Activated T-cell treated with anti-CD3 and anti-CD28 coated beads, Interleukin-2, amount 50 U/mL, for 72 hours (primary cell): ENCODE measurements around the gene PDGFB. TPM values are rescaled to one million over a fixed set of nuclear protein-coding genes. Genes with fewer than 3 reads are reported as not detected.
A peak's percentile ranks its signal among the peaks of the same experiment; 100 is the strongest.

ENCODE experiments used
- ATAC-seq, 2 donors: fragments of 150-1000 bp; cut with Tn5 transposase; replicated peaks in 1 of 2; 2 replicates each; pipeline ENCODE4 v1.10.0; 2021; ENCODE audit warnings: moderate library complexity in 2 of 2, mild to moderate bottlenecking in 1 of 2
- DNase-seq, 2 donors: peaks; one replicate each; pipeline ENCODE4 v3.0.0; 2021 to 2022; ENCODE audit warnings: mixed read lengths in 1 of 2
- H3K27ac Mint-ChIP-seq: one replicate; pipeline ENCODE4 v1.8.0; 2022; ENCODE audit warnings: mild to moderate bottlenecking, moderate library complexity, mixed read lengths
- H3K27me3 Mint-ChIP-seq: one replicate; pipeline ENCODE4 v1.8.0; 2022; ENCODE audit warnings: low read depth, mixed read lengths
- H3K36me3 Mint-ChIP-seq, 2 donors: one replicate each; pipeline ENCODE4 v1.8.0; 2022; ENCODE audit warnings: mixed read lengths in 2 of 2, mild to moderate bottlenecking in 1 of 2; ENCODE audit not compliant: insufficient read depth in 2 of 2
- H3K4me1 Mint-ChIP-seq: one replicate; pipeline ENCODE4 v1.8.0; 2022; ENCODE audit warnings: low read depth, mixed read lengths
- H3K4me3 Mint-ChIP-seq, 2 donors: one replicate each; pipeline ENCODE4 v1.8.0; 2022; ENCODE audit warnings: mild to moderate bottlenecking in 2 of 2, mixed read lengths in 2 of 2, moderate library complexity in 2 of 2
- H3K9me3 Mint-ChIP-seq, 2 donors: one replicate each; pipeline ENCODE4 v1.8.0; 2022; ENCODE audit warnings: mixed read lengths in 2 of 2
- total RNA-seq, 2 donors: library from RNA; stranded (reverse); gene quantifications; one replicate each; pipeline ENCODE4 v1.2.3, GENCODE V29; 2022

Gene PDGFB
- total RNA-seq, 2 donors from 2014 or later: 2.9 to 4.6 TPM

DNA sequence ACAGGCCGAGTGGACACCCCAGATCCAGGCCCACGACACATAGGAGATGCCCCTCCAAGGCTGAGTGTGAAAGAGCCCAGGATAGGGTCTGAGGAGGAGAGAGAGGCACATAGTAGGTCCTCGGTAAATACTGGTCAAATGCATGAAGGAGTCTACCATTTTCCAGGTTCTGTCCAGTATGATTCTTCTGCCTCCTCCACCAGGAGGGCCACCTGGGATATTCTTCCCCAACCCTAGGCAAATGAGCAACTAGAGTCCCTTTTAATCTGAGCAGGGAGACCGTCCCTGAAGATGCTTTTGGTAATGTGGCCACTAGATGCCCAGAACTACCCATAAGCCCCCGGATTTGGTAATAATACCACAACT is 6.7 kb downstream of the PDGFB start:
- no peak overlapping the region for H3K4me3 Mint-ChIP-seq
- ATAC-seq: no peak
- no peak for DNase-seq
- H3K27ac Mint-ChIP-seq: no peak overlapping the region
- no peaks in the 10 kb centered on the region for H3K9me3 Mint-ChIP-seq
- H3K27me3 Mint-ChIP-seq: peaks cover 56% of the 10 kb centered on the region
- peaks cover 0 to 4% of the 10 kb centered on the region in 2 donors for H3K36me3 Mint-ChIP-seq
- H3K4me1 Mint-ChIP-seq: peaks cover 81% of the 10 kb centered on the region

DNA sequence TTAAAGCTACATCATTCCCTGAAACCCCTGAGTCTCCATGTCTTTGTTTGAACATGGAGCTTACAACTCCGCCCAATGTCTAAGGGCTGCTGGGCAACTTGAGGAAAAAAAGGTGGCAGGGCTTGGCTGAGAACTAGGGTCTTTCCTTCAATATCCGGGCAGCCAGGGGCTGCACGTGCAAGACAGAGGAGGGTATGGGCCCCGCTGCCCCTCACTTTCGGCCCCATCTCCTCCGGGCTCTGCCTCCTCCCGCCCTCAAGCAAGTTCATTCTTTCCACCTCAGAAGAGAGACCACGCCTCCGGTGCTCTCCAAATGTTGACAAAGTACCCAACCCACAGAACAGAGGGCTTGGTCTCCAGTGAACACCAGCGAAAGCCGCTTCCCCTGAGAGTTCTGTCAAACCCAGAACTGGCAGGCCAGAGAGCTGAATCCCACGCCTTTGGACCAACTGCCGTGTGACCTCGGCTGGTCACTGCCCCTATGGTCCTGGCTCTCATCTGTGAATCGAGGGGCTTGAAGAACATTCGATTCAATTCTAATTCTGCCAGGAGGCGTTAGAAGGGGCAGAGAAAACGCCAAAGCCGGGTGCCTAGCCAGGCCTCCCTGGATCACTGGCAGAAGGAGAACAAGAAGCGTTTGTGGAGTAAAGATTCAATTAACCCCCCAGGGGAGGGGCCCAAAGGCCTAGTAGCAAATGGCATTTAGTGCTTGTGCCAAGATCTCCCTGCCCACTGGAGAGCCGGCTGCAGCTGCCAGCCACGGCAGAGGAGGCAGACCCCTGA is 7.3 kb downstream of the PDGFB start:
- Mint-ChIP-seq H3K4me1 (peaks cover 82% of the 10 kb centered on the region), H3K9me3 (no peaks in the 10 kb centered on the region), H3K27me3 (peaks cover 52% of the 10 kb centered on the region), H3K27ac (no peak overlapping the region), H3K4me3 (peak overlapping the region; percentile 61 to 79), H3K36me3 (peaks cover 0 to 4% of the 10 kb centered on the region in 2 donors)
- DNase-seq (peak; percentile 38 to 47), ATAC-seq (peak; percentile 38 to 58)

DNA sequence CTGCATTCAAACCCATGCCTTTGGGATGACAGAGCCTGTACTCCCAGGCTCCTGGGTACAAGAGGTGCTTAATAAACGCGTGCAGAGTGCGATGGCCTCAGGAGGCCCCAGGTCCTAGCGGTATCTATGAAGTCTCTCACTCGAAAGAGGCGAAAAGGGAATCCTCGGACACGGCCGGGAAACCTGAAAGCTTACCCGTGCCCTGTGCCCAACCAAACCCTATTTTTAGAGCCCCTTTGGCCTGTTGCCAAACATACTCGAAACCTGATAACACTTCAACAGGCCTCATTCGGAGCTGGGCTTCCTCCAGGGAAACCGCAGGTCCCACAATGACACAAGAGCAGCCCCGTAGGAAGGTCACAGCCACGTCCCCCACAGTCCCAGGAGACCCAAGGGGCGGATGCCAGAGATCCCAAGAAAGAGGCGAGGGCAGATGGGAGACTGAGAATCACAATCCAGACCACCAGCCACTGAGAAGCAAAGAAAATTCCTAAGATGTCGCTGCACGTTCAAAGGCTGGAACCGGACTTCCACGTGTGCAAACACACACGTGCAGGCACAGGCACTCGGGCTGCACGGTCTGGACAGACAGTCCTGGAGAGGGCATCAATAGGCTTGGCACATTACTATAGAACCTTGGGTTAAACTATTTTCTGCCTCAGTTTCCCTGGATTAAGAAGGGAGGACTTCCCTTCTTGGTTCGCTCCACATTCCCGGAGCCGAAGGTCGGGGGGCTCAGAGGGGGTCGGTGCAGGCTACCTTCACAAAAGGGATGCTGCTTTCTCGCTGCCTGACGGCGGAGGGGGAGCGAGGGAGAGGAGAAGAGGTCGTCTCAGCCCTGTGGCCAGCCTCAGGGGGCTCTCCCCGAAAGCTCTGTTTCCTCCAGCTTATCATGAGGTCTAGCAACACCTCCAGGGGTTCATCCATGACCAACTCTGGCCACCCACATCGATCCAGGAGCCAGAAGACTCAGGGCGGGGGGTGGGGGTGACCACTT is 8.2 kb downstream of the PDGFB start:
- ATAC-seq (peak; percentile 58 to 60), DNase-seq (peak; percentile 54 to 59)
- H3K4me1 Mint-ChIP-seq: peaks cover 79% of the 10 kb centered on the region
- peaks cover 55% of the 10 kb centered on the region for H3K27me3 Mint-ChIP-seq
- peaks cover 0 to 3% of the 10 kb centered on the region in 2 donors for H3K36me3 Mint-ChIP-seq
- H3K4me3 Mint-ChIP-seq: peak overlapping the region; percentile 61 to 79
- H3K27ac Mint-ChIP-seq: no peak overlapping the region
- no peaks in the 10 kb centered on the region for H3K9me3 Mint-ChIP-seq

DNA sequence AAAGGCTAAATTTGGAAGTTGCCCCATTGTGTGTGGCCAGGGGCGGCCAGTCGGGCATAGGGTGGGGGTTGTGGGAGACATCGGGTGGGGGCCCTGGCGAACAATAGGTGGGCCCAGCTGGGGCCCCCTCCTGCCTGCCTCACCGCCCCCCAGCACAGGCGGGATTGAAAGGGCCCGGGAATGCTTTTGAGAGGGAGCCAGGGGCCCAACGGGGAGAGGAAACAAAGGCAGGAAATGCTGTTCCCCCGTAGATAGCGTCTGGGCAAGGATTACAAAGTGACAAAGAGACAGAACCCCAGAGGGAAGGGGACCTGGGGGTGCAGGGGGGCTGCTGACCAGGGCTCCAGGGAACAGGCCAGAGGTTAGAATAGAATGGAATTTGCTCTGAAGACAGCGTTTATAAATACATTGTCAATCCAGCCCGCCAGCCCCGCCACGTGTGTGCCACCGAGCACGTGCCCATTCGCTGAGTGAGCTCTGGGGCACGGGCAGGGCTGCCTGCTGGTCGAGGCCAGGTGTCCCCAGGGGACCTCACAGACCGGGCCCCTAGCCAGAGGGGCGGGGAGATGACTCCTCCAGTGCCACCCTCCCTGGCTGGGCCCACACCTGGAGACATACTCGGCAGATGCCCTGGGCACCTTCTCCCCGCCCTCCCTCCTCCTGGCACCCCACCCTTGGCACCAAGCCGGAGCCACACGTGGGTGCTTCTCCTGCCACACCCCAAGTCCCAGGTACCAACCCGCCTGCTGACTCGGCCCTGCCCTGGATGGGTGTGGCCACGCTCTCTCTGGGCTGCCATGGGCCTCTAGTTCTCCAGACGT is 9.7 kb downstream of the PDGFB start:
- DNase-seq (no peak), ATAC-seq (no peak)
- H3K36me3 Mint-ChIP-seq: no peaks in the 10 kb centered on the region
- no peak overlapping the region for H3K27ac Mint-ChIP-seq
- H3K4me1 Mint-ChIP-seq: peaks cover 71% of the 10 kb centered on the region
- no peaks in the 10 kb centered on the region for H3K9me3 Mint-ChIP-seq
- peak overlapping the region in 1 of 2 donors; percentile 22 for H3K4me3 Mint-ChIP-seq
- peaks cover 46% of the 10 kb centered on the region for H3K27me3 Mint-ChIP-seq

DNA sequence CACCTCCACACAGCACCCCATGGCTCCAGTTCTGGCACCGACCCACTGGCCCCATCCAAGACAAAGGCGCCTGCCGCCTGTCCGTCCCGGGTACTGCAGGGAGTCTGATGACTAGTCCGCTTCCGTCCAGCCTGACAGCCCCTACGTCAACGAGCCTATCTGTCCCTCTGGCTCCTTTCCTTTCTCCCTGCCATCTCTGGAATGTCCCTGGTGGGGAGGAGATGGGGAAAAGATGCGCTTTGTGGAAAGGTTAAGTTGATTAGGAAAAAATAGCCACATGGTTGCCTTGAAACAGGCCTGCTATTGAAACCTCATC is 10.4 kb downstream of the PDGFB start:
- no peak overlapping the region for H3K4me3 Mint-ChIP-seq
- no peaks in the 10 kb centered on the region for H3K36me3 Mint-ChIP-seq
- no peak overlapping the region for H3K27ac Mint-ChIP-seq
- H3K4me1 Mint-ChIP-seq: peaks cover 64% of the 10 kb centered on the region
- DNase-seq (no peak), ATAC-seq (no peak)
- H3K9me3 Mint-ChIP-seq: no peaks in the 10 kb centered on the region
- peaks cover 48% of the 10 kb centered on the region for H3K27me3 Mint-ChIP-seq

DNA sequence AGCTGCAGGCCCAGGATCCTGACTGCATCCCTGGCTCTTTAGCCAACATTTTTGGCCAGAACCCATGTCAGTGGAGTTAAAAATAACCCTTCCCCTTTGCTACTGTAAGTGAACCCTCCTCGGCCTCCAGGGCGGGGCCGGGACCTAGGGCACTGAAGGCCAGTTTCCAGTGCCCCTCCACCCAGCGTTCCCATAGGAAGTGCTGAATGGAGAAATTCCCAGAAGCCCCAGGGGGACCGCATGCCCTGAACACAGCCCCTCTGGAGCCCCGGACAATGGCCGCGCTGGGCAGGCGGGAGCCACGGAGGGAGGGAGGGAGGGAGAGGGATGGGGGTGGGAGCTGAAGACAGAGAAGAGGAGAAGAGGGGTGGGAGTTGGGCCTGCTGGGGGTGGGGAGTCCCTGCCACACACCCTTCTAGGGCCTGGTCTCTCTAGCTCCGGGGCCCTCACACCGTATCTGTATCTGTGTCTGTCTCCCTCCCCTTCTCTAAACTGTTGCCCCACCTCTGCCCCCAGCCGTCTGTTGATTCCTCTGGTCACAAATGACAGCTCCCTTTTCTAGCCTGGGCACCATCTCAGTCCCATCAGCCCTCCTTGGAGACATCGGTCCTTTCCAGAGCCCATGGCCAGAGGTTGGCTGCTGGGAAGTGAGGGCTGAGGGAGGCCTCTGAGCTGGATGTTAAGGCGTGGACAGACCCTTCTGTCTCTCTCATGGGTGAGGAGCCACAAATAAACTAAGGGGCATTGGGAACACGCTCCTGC is 10.9 kb downstream of the PDGFB start:
- H3K27me3 Mint-ChIP-seq: peaks cover 51% of the 10 kb centered on the region
- H3K27ac Mint-ChIP-seq: no peak overlapping the region
- H3K4me3 Mint-ChIP-seq: no peak overlapping the region
- peaks cover 63% of the 10 kb centered on the region for H3K4me1 Mint-ChIP-seq
- DNase-seq (no peak), ATAC-seq (no peak)
- no peaks in the 10 kb centered on the region for H3K36me3 Mint-ChIP-seq
- no peaks in the 10 kb centered on the region for H3K9me3 Mint-ChIP-seq

DNA sequence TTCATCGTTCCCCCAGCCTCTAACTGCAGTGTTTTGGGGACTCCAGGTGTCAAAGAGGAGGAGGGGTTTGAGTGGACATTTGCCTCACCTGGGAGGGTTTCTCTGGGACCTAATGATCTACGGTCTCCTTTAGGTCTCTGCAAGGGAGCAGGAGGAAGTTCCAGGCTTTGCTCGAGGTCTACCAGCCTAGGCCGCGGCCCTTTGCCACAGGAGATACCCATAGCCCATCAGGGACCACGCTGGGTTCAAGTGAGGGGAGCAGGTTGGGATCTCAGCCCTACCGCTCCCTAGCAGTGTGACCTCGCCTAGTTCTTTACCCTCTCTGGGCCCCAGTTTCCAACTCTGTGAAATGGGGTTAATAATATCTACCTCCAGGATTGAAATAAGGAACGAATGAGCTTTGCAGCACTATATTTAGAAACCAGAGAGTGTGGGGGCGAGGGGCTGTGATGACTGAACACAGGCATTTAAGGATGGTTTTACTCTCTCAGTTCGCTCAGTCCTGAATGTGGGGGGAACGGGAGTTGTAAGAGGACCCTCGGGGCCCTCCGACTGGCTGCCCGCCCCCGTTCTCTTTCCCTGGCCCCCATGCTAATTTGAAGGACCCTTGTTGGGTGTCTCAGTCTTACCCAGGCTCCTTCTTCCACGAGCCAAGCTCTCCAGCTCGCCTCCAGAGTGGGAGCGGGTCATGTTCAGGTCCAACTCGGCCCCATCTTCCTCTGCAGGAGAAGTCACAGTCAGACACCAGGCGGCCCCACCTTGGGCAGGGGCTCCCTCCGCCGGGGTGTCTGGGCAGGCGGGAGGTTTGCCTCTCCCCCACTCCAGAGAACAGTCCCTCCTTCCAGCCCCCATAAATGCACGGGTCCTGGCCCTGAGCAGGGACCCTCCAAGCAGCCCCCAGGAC is 11.7 kb downstream of the PDGFB start:
- Mint-ChIP-seq H3K27ac (no peak overlapping the region), H3K4me1 (peaks cover 58% of the 10 kb centered on the region), H3K36me3 (no peaks in the 10 kb centered on the region), H3K27me3 (peaks cover 51% of the 10 kb centered on the region), H3K4me3 (no peak overlapping the region), H3K9me3 (no peaks in the 10 kb centered on the region)
- ATAC-seq: no peak
- no peak for DNase-seq

DNA sequence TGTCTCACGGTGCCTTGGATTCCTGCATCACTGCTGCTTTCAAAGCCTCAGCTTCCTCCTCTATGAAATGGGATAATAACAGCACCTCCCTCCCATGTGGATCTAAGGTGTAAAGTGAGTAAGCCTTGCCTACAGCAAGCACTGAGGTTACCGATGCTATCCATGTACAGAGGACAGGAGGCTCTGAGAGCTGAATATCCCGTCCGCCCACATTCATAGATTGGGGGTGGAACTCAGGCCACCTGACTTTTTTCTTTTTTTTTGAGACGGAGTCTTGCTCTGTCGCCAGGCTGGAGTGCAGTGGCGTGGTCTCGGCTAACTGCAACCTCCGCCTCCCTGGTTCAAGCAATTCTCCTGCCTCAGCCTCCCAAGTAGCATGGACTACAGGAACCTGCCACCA is 12.5 kb downstream of the PDGFB start:
- H3K27ac Mint-ChIP-seq: no peak overlapping the region
- ATAC-seq: no peak
- no peak for DNase-seq
- H3K9me3 Mint-ChIP-seq: no peaks in the 10 kb centered on the region
- peaks cover 53% of the 10 kb centered on the region for H3K4me1 Mint-ChIP-seq
- H3K36me3 Mint-ChIP-seq: no peaks in the 10 kb centered on the region
- peaks cover 46% of the 10 kb centered on the region for H3K27me3 Mint-ChIP-seq
- no peak overlapping the region for H3K4me3 Mint-ChIP-seq

DNA sequence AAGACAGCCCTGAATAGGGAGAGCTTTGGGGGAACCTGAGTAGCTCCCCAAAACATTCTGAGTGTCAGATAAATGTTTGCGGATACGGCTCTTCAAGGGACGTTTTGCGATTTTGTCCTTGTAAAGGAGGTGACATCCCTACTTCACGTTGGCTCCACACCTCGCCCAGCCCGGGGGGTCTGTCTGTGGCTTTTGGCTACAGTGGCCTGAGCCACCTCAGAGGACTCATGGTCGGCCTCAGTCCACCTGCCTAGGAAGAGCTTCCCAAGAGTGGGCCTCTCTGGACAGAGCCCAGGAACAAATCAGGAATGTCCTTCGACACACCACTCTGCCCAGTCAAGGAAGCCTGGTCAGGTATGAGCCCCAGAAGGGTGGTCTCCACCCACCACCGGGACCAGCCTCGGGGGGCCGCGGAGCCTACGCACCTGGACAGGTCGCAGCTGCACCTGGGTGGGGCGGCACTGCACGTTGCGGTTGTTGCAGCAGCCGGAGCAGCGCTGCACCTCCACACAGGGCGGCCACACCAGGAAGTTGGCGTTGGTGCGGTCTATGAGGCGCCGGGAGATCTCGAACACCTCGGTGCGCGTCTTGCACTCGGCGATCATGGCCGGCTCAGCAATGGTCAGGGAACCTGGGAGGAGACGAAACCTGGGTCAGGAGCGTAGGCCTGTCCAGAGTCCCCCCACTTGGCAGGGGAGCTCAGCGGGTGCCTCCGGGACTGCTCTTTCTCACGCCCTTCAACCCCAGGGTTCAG is 13.4 kb downstream of the PDGFB start:
- ATAC-seq (no peak), DNase-seq (no peak)
- peaks cover 44% of the 10 kb centered on the region for H3K4me1 Mint-ChIP-seq
- no peak overlapping the region for H3K4me3 Mint-ChIP-seq
- no peak overlapping the region for H3K27ac Mint-ChIP-seq
- no peaks in the 10 kb centered on the region for H3K36me3 Mint-ChIP-seq
- peaks cover 38% of the 10 kb centered on the region for H3K27me3 Mint-ChIP-seq
- H3K9me3 Mint-ChIP-seq: no peaks in the 10 kb centered on the region

DNA sequence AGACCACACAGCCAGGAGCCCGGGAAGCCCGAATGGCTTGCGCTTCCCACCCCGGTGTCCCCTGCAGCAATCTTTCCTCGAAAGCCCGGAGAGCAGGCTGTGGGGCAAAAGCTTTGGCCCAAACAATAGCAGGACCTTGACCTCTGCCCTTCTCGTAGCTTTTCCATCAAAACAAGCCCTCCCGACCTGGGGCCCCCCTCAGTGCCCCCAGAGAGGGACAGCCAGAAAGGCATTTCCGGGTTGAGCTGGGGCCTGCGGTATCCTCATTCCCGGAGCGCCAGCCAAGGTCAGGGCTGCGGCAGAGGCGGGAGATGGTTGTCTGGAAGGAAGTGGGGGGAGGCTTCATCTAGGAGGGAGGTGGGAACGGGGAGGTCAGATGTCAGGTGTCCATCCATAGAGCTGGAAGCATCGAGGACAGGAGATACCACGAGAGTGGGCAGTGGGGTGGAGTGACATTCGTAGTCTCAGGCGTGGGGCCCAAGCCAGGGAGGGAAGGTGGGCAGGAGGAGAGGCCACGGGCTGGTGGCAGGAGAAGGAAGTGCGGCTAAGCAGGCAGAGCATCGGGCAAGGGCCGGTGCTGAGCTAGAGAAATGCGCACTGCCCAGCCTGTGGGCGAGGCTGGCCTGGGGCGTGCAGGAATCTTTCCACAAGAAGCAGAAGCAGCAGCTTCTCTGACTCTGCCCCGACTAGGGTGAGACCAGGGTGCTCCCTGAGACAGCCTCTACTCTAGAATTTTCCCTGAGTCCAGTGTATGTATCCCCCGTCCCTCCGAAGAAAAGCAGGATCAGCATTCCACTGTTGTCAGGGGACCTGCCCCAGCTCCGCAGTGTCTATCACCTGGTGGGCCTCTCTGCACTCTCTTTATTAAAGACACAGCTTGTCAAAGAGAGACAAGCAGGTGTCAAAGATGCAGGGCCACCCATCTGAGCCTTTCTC is 14.3 kb downstream of the PDGFB start:
- peaks cover 36% of the 10 kb centered on the region for H3K4me1 Mint-ChIP-seq
- H3K27me3 Mint-ChIP-seq: peaks cover 29% of the 10 kb centered on the region
- no peaks in the 10 kb centered on the region for H3K36me3 Mint-ChIP-seq
- no peak overlapping the region for H3K27ac Mint-ChIP-seq
- DNase-seq (no peak), ATAC-seq (no peak)
- no peak overlapping the region for H3K4me3 Mint-ChIP-seq
- no peaks in the 10 kb centered on the region for H3K9me3 Mint-ChIP-seq
